H1 (cell line): Measurements from ENCODE around the gene CAV1. TPM values are rescaled to one million over a fixed set of nuclear protein-coding genes. Genes with fewer than 3 reads are reported as not detected.

Source experiments
- CTCF ChIA-PET: fragments of 300-600 bp; sonication (Branson Sonifier 250); formaldehyde crosslinking; loops from one replicate; lab custom pipeline; 2021; ENCODE audit not compliant: partially characterized antibody; lab: Charles Lee
- POLR2A ChIA-PET: fragments of 300-600 bp; sonication (Branson Sonifier 250); formaldehyde crosslinking; loops from one replicate; lab custom pipeline; 2021; ENCODE audit warnings: inconsistent platforms; ENCODE audit not compliant: partially characterized antibody; lab: Charles Lee
- DNase-seq, 2 experiments: peaks; one replicate each; pipeline versions ENCODE4 v3.0.0 to v3.0.0-alpha.2; 2010 to 2022; ENCODE audit warnings: low spot score in 2 of 2, low read depth in 1 of 2, mixed read lengths in 1 of 2
- FAIRE-seq: peaks from 2 replicates; lab custom pipeline; 2011; peaks lifted over from hg19 to GRCh38; lab: Jason Lieb, UNC
- H2AFZ ChIP-seq: 2 replicates; pipeline ENCODE4 v1.8.1; 2012; ENCODE audit warnings: low read length, inconsistent platforms
- H2AK5ac ChIP-seq: 2 replicates; pipeline ENCODE4 v1.6.1; 2013; ENCODE audit warnings: low read depth, low read length
- H2BK120ac ChIP-seq: replicated peaks from 2 replicates; pipeline ENCODE3; 2013; ENCODE audit warnings: low read depth, low read length, inconsistent platforms
- H2BK12ac ChIP-seq: 2 replicates; pipeline ENCODE4 v1.6.1; 2013; ENCODE audit warnings: low read depth, low read length
- H2BK15ac ChIP-seq: 2 replicates; pipeline ENCODE4 v1.6.1; 2013; ENCODE audit warnings: low read length
- H2BK20ac ChIP-seq: 2 replicates; pipeline ENCODE4 v1.6.1; 2013; ENCODE audit warnings: low read length
- H2BK5ac ChIP-seq: 2 replicates; pipeline ENCODE4 v1.6.1; 2013; ENCODE audit warnings: low read depth, low read length
- H3K14ac ChIP-seq: 2 replicates; pipeline ENCODE4 v1.6.1; 2013; ENCODE audit warnings: inconsistent platforms; ENCODE audit not compliant: insufficient read length
- H3K18ac ChIP-seq: 2 replicates; pipeline ENCODE4 v1.6.1; 2013; ENCODE audit warnings: low read length; ENCODE audit errors: extremely low read depth
- H3K23ac ChIP-seq: 2 replicates; pipeline ENCODE4 v1.6.1; 2013; ENCODE audit warnings: inconsistent platforms; ENCODE audit not compliant: insufficient read length
- H3K23me2 ChIP-seq: 2 replicates; pipeline ENCODE4 v1.6.1; 2013; ENCODE audit warnings: low read depth, low read length
- H3K27ac ChIP-seq: 2 replicates; pipeline ENCODE4 v1.6.1; 2011; ENCODE audit warnings: low read depth, low read length, inconsistent platforms
- H3K27me3 ChIP-seq, 4 experiments: replicated peaks in 1 of 4; 1 replicate in 1 of 4; 2 replicates in 3 of 4; pipeline versions ENCODE4 v1.6.1 to v1.8.1; 2011 to 2013; ENCODE audit warnings: low read length in 3 of 4, mild to moderate bottlenecking in 3 of 4, inconsistent platforms in 2 of 4, mixed read lengths in 2 of 4, moderate library complexity in 1 of 4; ENCODE audit not compliant: control insufficient read depth in 3 of 4, insufficient read depth in 3 of 4; ENCODE audit errors: extremely low read depth in 1 of 4
- H3K36me3 ChIP-seq, 4 experiments: 2 replicates each; pipeline versions ENCODE4 v1.6.1 to v1.8.1; 2011 to 2013; ENCODE audit warnings: mild to moderate bottlenecking in 4 of 4, low read length in 3 of 4, moderate library complexity in 2 of 4, control low read depth in 1 of 4, inconsistent platforms in 1 of 4; ENCODE audit not compliant: insufficient read depth in 4 of 4, control insufficient read depth in 2 of 4
- H3K4ac ChIP-seq: replicated peaks from 2 replicates; pipeline ENCODE3; 2013; ENCODE audit warnings: low read length, low read depth, mixed read lengths, inconsistent platforms; ENCODE audit not compliant: insufficient read length
- H3K4me1 ChIP-seq, 4 experiments: replicated peaks in 1 of 4; 1 replicate in 1 of 4; 2 replicates in 3 of 4; pipeline versions ENCODE4 v1.6.1 to v1.8.1; 2011 to 2013; ENCODE audit warnings: low read length in 3 of 4, inconsistent platforms in 2 of 4, mixed read lengths in 1 of 4; ENCODE audit not compliant: insufficient read depth in 4 of 4, control insufficient read depth in 3 of 4
- H3K4me2 ChIP-seq, 2 experiments: 2 replicates each; pipeline versions ENCODE4 v1.6.1 to v1.8.1; 2011 to 2013; ENCODE audit warnings: low read depth in 2 of 2, low read length in 2 of 2, control low read depth in 1 of 2, inconsistent platforms in 1 of 2, mild to moderate bottlenecking in 1 of 2; ENCODE audit not compliant: insufficient read depth in 1 of 2
- H3K4me3 ChIP-seq, 4 experiments: fragments of 200-600, 300-600 bp in 1 of 4; sonication (generic), shearing (Covaris generic), sonication (Bioruptor Twin) in 1 of 4; 2 replicates each; pipeline versions ENCODE4 v1.5.1 to v1.8.1; 2011 to 2016; ENCODE audit warnings: low read length in 4 of 4, low read depth in 3 of 4, control low read depth in 2 of 4, inconsistent platforms in 2 of 4, mild to moderate bottlenecking in 2 of 4, mixed read lengths in 1 of 4, moderate library complexity in 1 of 4; ENCODE audit not compliant: insufficient read depth in 2 of 4; ENCODE audit errors: extremely low read depth in 1 of 4
- H3K56ac ChIP-seq: replicated peaks from 2 replicates; pipeline ENCODE3; 2013; ENCODE audit warnings: low read depth, mild to moderate bottlenecking, mixed read lengths, low read length, inconsistent platforms; ENCODE audit not compliant: insufficient read length
- H3K79me1 ChIP-seq: 2 replicates; pipeline ENCODE4 v1.6.1; 2013; ENCODE audit warnings: low read depth, low read length, control low read depth
- H3K79me2 ChIP-seq, 2 experiments: 2 replicates each; pipeline versions ENCODE4 v1.6.1 to v1.8.1; 2012 to 2013; ENCODE audit warnings: low read length in 2 of 2, mild to moderate bottlenecking in 2 of 2, inconsistent platforms in 1 of 2; ENCODE audit not compliant: insufficient read depth in 2 of 2, control insufficient read depth in 1 of 2
- H3K9ac ChIP-seq, 4 experiments: replicated peaks in 1 of 4; 1 replicate in 1 of 4; 2 replicates in 3 of 4; pipeline versions ENCODE4 v1.6.1 to v1.8.1; 2011 to 2013; ENCODE audit warnings: low read depth in 3 of 4, low read length in 3 of 4, control low read depth in 2 of 4, mild to moderate bottlenecking in 2 of 4, moderate library complexity in 2 of 4, inconsistent platforms in 1 of 4; ENCODE audit errors: extremely low read depth in 1 of 4
- H3K9me3 ChIP-seq, 2 experiments: 2 replicates each; pipeline versions ENCODE4 v1.6.1 to v1.8.1; 2012 to 2013; ENCODE audit warnings: mild to moderate bottlenecking in 2 of 2, moderate library complexity in 2 of 2, control low read depth in 1 of 2, inconsistent platforms in 1 of 2, low read depth in 1 of 2, low read length in 1 of 2, mixed read lengths in 1 of 2; ENCODE audit not compliant: insufficient read depth in 2 of 2
- H4K20me1 ChIP-seq, 2 experiments: replicated peaks in 1 of 2; 2 replicates each; pipeline versions ENCODE3 to v1.8.1; 2011 to 2013; ENCODE audit warnings: inconsistent platforms in 2 of 2, low read length in 2 of 2, mild to moderate bottlenecking in 1 of 2; ENCODE audit not compliant: insufficient read depth in 2 of 2, control insufficient read depth in 1 of 2
- H4K5ac ChIP-seq: 2 replicates; pipeline ENCODE4 v1.6.1; 2013; ENCODE audit warnings: low read length, low read depth, mixed read lengths, inconsistent platforms; ENCODE audit not compliant: insufficient read length
- H4K8ac ChIP-seq: 2 replicates; pipeline ENCODE4 v1.8.0; 2013; ENCODE audit warnings: mild to moderate bottlenecking, moderate library complexity, low read length, inconsistent platforms; ENCODE audit not compliant: insufficient read depth; ENCODE audit errors: extremely low read depth
- H4K91ac ChIP-seq: replicated peaks from 2 replicates; pipeline ENCODE3; 2013; ENCODE audit warnings: low read length, mixed read lengths, inconsistent platforms; ENCODE audit not compliant: insufficient read length
- ASH2L ChIP-seq: fragments of 200-600, 300-600 bp; sonication (generic); IDR thresholded peaks from one replicate; pipeline ENCODE4 v1.7.1; 2017; ENCODE audit warnings: low read length
- HDAC2 ChIP-seq, 2 experiments: fragments of 300-600 bp in 1 of 2; sonication (generic) in 1 of 2; IDR thresholded peaks; 2 replicates each; pipeline ENCODE4 v1.6.1; 2011 to 2012; ENCODE audit warnings: low read depth in 2 of 2, low read length in 2 of 2, mild to moderate bottlenecking in 2 of 2, moderate library complexity in 2 of 2, borderline replicate concordance in 1 of 2, inconsistent platforms in 1 of 2
- JUN ChIP-seq: IDR thresholded peaks from 2 replicates; pipeline ENCODE4 v1.6.1; 2011; ENCODE audit warnings: low read depth, mild to moderate bottlenecking, improper control_type of control experiment, low read length
- NRF1 ChIP-seq: IDR thresholded peaks from 2 replicates; pipeline ENCODE4 v1.6.1; 2011; ENCODE audit warnings: mild to moderate bottlenecking, low read depth, low read length, improper control_type of control experiment
- SP4 ChIP-seq: IDR thresholded peaks from 2 replicates; pipeline ENCODE4 v1.6.1; 2012; ENCODE audit warnings: low read length, inconsistent platforms
- TEAD4 ChIP-seq: IDR thresholded peaks from 2 replicates; pipeline ENCODE4 v1.6.1; 2012; ENCODE audit warnings: low read depth, low read length, inconsistent platforms, mixed read lengths
- WGBS, 2 experiments: shearing (Covaris generic) in 1 of 2; methylation state at CpG; one replicate each; pipeline versions ENCODE4 v1.1.6 to v1.1.7; 2013 to 2015; ENCODE audit warnings: low lambda C conversion rate in 2 of 2, mixed read lengths in 2 of 2, inconsistent platforms in 1 of 2, low coverage in 1 of 2, missing lambda C conversion rate in 1 of 2; ENCODE audit not compliant: insufficient replicate concordance in 2 of 2, insufficient coverage in 1 of 2, insufficient read length in 1 of 2; ENCODE audit errors: extremely low coverage in 1 of 2, missing lambda C conversion rate in 1 of 2; 5-methylcytosine and 5-hydroxymethylcytosine counted together
- polyA plus RNA-seq, 7 experiments: library from polyadenylated mRNA; depleted of rRNA in 3 of 7; stranded (reverse) in 5 of 7; unstranded in 2 of 7; fragments of >200 nt in 5 of 7; fragments of 200-250 nt in 2 of 7; gene quantifications; 1 replicate in 5 of 7; 2 replicates in 1 of 7; 4 replicates in 1 of 7; pipeline versions ENCODE4 v1.2.1 to v1.2.3, GENCODE V29; 2011 to 2013; ENCODE audit warnings: missing spikeins in 2 of 7, mixed read lengths in 2 of 7
- total RNA-seq: library from RNA; stranded (reverse); fragmentation: NEBNext Ultra II Directional; extraction: Animal tissue kit (Norgen Biotek cat#: 25700); gene quantifications from 2 replicates; pipeline ENCODE4 v1.2.1, GENCODE V29; 2021
- TF ChIP-seq, protein P1 (sequence below), 3 experiments: IDR thresholded peaks; 1 replicate in 2 of 3; 2 replicates in 1 of 3; pipeline versions ENCODE4 v1.5.1 to v1.6.1; 2011; ENCODE audit warnings: low read length in 3 of 3, mild to moderate bottlenecking in 3 of 3, inconsistent platforms in 2 of 3, low read depth in 1 of 3, moderate library complexity in 1 of 3; ENCODE audit not compliant: insufficient read depth in 1 of 3; ENCODE audit errors: control extremely low read depth in 1 of 3

The CAV1 gene
- total and polyA plus RNA-seq, 2 of the 8 experiments (the other 6 are each of a cell fraction or from before 2014, with no cell fraction given): 16.3 to 21.8 TPM

GRCh38 chr7:116574025-116574822 is 49.4 kb downstream of the CAV1 start:
- FAIRE-seq (no peak), DNase-seq (no peak)
- H3K79me1 ChIP-seq: no peaks in the 10 kb centered on the region
- no peak overlapping the region for H4K91ac ChIP-seq
- no peak overlapping the region for H2BK120ac ChIP-seq
- no peaks in the 10 kb centered on the region for H3K79me2 ChIP-seq
- H2AFZ ChIP-seq: no peak overlapping the region
- H2BK5ac ChIP-seq: no peak overlapping the region
- no peak overlapping the region for H3K9ac ChIP-seq
- H3K4me1 ChIP-seq: no peaks in the 10 kb centered on the region
- CTCF ChIA-PET: interaction anchor here (0.9 to 6.2 kb wide), 3 partner anchors 13 to 48 kb away, joined by 3 to 33 read pairs (median 8); no protein-coding TSS in a partner anchor
- H4K20me1 ChIP-seq: no peaks in the 10 kb centered on the region
- H3K4me3 ChIP-seq: no peak overlapping the region
- no peak overlapping the region for H2BK15ac ChIP-seq
- H4K8ac ChIP-seq: no peak overlapping the region
- POLR2A ChIA-PET: no interaction called here
- no peak overlapping the region for H4K5ac ChIP-seq
- no peak overlapping the region for H3K18ac ChIP-seq
- H3K4ac ChIP-seq: no peak overlapping the region
- no peak overlapping the region for H2BK12ac ChIP-seq
- no peak overlapping the region for H2AK5ac ChIP-seq
- no peaks in the 10 kb centered on the region for H3K36me3 ChIP-seq
- no peaks in the 10 kb centered on the region for H3K9me3 ChIP-seq
- no peak overlapping the region for H3K23ac ChIP-seq
- H3K4me2 ChIP-seq: no peak overlapping the region
- 94% methylated on average over 2 of the region's 2 CpGs; no CpG with 5 or more reads in 1 of the 2 experiments for WGBS, 2 experiments
- H3K23me2 ChIP-seq: no peaks in the 10 kb centered on the region
- TF ChIP-seq, protein P1, sequence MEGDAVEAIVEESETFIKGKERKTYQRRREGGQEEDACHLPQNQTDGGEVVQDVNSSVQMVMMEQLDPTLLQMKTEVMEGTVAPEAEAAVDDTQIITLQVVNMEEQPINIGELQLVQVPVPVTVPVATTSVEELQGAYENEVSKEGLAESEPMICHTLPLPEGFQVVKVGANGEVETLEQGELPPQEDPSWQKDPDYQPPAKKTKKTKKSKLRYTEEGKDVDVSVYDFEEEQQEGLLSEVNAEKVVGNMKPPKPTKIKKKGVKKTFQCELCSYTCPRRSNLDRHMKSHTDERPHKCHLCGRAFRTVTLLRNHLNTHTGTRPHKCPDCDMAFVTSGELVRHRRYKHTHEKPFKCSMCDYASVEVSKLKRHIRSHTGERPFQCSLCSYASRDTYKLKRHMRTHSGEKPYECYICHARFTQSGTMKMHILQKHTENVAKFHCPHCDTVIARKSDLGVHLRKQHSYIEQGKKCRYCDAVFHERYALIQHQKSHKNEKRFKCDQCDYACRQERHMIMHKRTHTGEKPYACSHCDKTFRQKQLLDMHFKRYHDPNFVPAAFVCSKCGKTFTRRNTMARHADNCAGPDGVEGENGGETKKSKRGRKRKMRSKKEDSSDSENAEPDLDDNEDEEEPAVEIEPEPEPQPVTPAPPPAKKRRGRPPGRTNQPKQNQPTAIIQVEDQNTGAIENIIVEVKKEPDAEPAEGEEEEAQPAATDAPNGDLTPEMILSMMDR (IDR thresholded peaks at IDR 0.05; ENCODE audit: control extremely low read depth in 1 of 3, insufficient read depth in 1 of 3, low read depth in 1 of 3, low read length in 3 of 3): no peak
- TF ChIP-seq SP4: no peak
- TF ChIP-seq JUN: no peak
- TF ChIP-seq NRF1: no peak
- no peak for TF ChIP-seq ASH2L
- no peak for TF ChIP-seq TEAD4
- no peak for TF ChIP-seq HDAC2 (IDR thresholded peaks at IDR 0.05; ENCODE audit: borderline replicate concordance in 1 of 2, low read depth in 2 of 2, low read length in 2 of 2)
- no peak overlapping the region for H3K27ac ChIP-seq
- H3K27me3 ChIP-seq: no peaks in the 10 kb centered on the region
- no peak overlapping the region for H3K14ac ChIP-seq
- H3K56ac ChIP-seq: no peak overlapping the region
- no peak overlapping the region for H2BK20ac ChIP-seq
